Hematopoietic multipotent progenitor cell (in vitro differentiated cells): ENCODE measurements around the gene DHODH. TPM values are rescaled to one million over a fixed set of nuclear protein-coding genes. Genes with fewer than 3 reads are reported as not detected.
"Not testable (repeated sequence)": the region's sequence is repeated elsewhere in the genome, so short reads cannot be mapped to it uniquely, and the experiment has no call there.

Experiments used
- DNase-seq, 3 donors: peaks; one replicate each; pipeline ENCODE4 v3.0.0-alpha.2; 2011 to 2015; ENCODE audit warnings: low read depth in 2 of 3, low spot score in 2 of 3
- total RNA-seq: library from RNA; depleted of rRNA; stranded (reverse); fragments of >200 nt; gene quantifications from one replicate; pipeline ENCODE4 v1.2.3, GENCODE V29; 2012

Gene DHODH
- 6.7 TPM for total RNA-seq

GRCh38 chr16:72008424-72009216 lies at the start of gene DHODH:
Gene DHODH (plus strand): TSS chr16:72008744. CDS start chr16:72008765, 21 bp downstream.
- peak; percentile 85 to 99 (median 97) for DNase-seq

GRCh38 chr16:71961066-71962039 lies 47.2 kb upstream of the DHODH start:
- peak; percentile 51 to 90 (median 75) for DNase-seq

GRCh38 chr16:71963125-71963875 lies 45.2 kb upstream of the DHODH start:
- DNase-seq = no peak

GRCh38 chr16:71965223-71965622 lies 43.3 kb upstream of the DHODH start:
- DNase-seq = no peak

- no peak for DNase-seq
Observed at GRCh38 chr16:71966932-71967331, 41.6 kb upstream of the DHODH start.

- DNase-seq = no peak
Observed at GRCh38 chr16:71969353-71969752, 39.2 kb upstream of the DHODH start.

GRCh38 chr16:71971571-71971970 lies 37.0 kb upstream of the DHODH start:
- no peak for DNase-seq

GRCh38 chr16:71972356-71972755 lies 36.2 kb upstream of the DHODH start:
- DNase-seq = no peak

GRCh38 chr16:71973001-71973400 lies 35.5 kb upstream of the DHODH start:
- no peak for DNase-seq

GRCh38 chr16:71974068-71974818 lies 34.3 kb upstream of the DHODH start:
- no peak for DNase-seq

GRCh38 chr16:71985262-71985974 lies 23.1 kb upstream of the DHODH start:
- no peak for DNase-seq

- DNase-seq = no peak
Observed at GRCh38 chr16:71986131-71986530, 22.4 kb upstream of the DHODH start.

GRCh38 chr16:71995038-71995437 lies 13.5 kb upstream of the DHODH start:
- no peak for DNase-seq

GRCh38 chr16:71997578-71997977 lies 11.0 kb upstream of the DHODH start:
- not testable (repeated sequence) for DNase-seq

GRCh38 chr16:72001180-72001874 lies 7.2 kb upstream of the DHODH start:
- no peak for DNase-seq

GRCh38 chr16:72002619-72003018 lies 5.9 kb upstream of the DHODH start:
- no peak for DNase-seq

- not testable (repeated sequence) for DNase-seq
Observed at GRCh38 chr16:72008065-72008423, 500 bp upstream of the DHODH start.

- DNase-seq = no peak
Observed at GRCh38 chr16:72009779-72010178, 1.2 kb downstream of the DHODH start.

GRCh38 chr16:72012607-72013006 lies 4.1 kb downstream of the DHODH start:
- no peak for DNase-seq
